ENCODE measurements around the gene ATP4B. TPM values are rescaled to one million over a fixed set of nuclear protein-coding genes. Genes with fewer than 3 reads are reported as not detected.

Gene ATP4B
- total and polyA plus RNA-seq, 11 donors, result not detected

- Histone ChIP-seq H3K9me3 (no peaks in the 10 kb centered on the region), H3K27me3 (no peaks in the 10 kb centered on the region), H3K27ac (no peak overlapping the region), H3K36me3 (no peaks in the 10 kb centered on the region), H3K4me3 (no peak overlapping the region), H3K4me1 (peaks cover 0 to 7% (median 0%) of the 10 kb centered on the region in 12 donors)
- WGBS, 4 donors, result 53 to 65% (median 58%) methylated on average over 20 to 24 of the region's 24 CpGs
- TF ChIP-seq POLR2A (IDR thresholded peaks at IDR 0.05) (no peak), CTCF (IDR thresholded peaks at IDR 0.05) (no peak)
- DNase-seq, result peak in 3 of 5 donors; percentile 6 to 13 (median 8)
- intact Hi-C loops (cut with DNase I), result no loop called here
- ATAC-seq, result no peak
These were observed 4.5 kb downstream of the ATP4B start for GRCh38 chr13:113653264-113654174.

- no peaks in the 10 kb centered on the region for H3K9me3 ChIP-seq
- WGBS, 4 donors, result 86 to 96% (median 91%) methylated on average over 23 to 24 of the region's 24 CpGs
- intact Hi-C loops (cut with DNase I), result no loop called here
- DNase-seq, result peak in 3 of 5 donors; percentile 4 to 13 (median 12)
- TF ChIP-seq POLR2A (IDR thresholded peaks at IDR 0.05) (no peak), CTCF (IDR thresholded peaks at IDR 0.05) (no peak)
- no peak overlapping the region for H3K4me3 ChIP-seq
- no peaks in the 10 kb centered on the region for H3K27me3 ChIP-seq
- H3K4me1 ChIP-seq, result peaks cover 0 to 10% (median 2%) of the 10 kb centered on the region in 12 donors
- no peak overlapping the region for H3K27ac ChIP-seq
- ATAC-seq, result no peak
- H3K36me3 ChIP-seq, result no peaks in the 10 kb centered on the region
These were observed 5.4 kb downstream of the ATP4B start for GRCh38 chr13:113652404-113653263.

GRCh38 chr13:113651511-113652403 lies 6.2 kb downstream of the ATP4B start:
- Histone ChIP-seq H3K36me3 (no peaks in the 10 kb centered on the region), H3K27me3 (no peaks in the 10 kb centered on the region), H3K4me1 (peaks cover 0 to 19% (median 8%) of the 10 kb centered on the region in 12 donors), H3K4me3 (no peak overlapping the region), H3K27ac (no peak overlapping the region), H3K9me3 (no peaks in the 10 kb centered on the region)
- intact Hi-C loops (cut with DNase I), result no loop called here
- no peak for ATAC-seq
- peak in 3 of 5 donors; percentile 4 to 16 (median 13) for DNase-seq
- TF ChIP-seq CTCF (IDR thresholded peaks at IDR 0.05) (no peak), POLR2A (IDR thresholded peaks at IDR 0.05) (no peak)
- WGBS, 4 donors, result 94 to 97% (median 95%) methylated on average over 33 to 37 of the region's 37 CpGs
